22Rv1 (cell line): ENCODE results near the gene NHEJ1.

Experiments used
- CTCF ChIP-seq: fragments of 450-650 bp; IDR thresholded peaks from 2 replicates; pipeline ENCODE4 v1.5.1; 2017; ENCODE audit warnings: mild to moderate bottlenecking
- ZFX ChIP-seq: fragments of 450-650 bp; IDR thresholded peaks from 2 replicates; pipeline ENCODE4 v1.6.1; 2017; ENCODE audit warnings: antibody characterized with exemption, borderline replicate concordance

GRCh38 chr2:219168932-219169331 lies 8.3 kb upstream of the NHEJ1 start:
- no peak for TF ChIP-seq CTCF
- no peak for TF ChIP-seq ZFX
